Brain pericyte (primary cell): ENCODE measurements around the gene GRAMD4.

Experiments
- DNase-seq: peaks from one replicate; pipeline ENCODE4 v3.0.0-alpha.2; 2012; ENCODE audit warnings: low read depth, low spot score

The GRAMD4 gene

DNA sequence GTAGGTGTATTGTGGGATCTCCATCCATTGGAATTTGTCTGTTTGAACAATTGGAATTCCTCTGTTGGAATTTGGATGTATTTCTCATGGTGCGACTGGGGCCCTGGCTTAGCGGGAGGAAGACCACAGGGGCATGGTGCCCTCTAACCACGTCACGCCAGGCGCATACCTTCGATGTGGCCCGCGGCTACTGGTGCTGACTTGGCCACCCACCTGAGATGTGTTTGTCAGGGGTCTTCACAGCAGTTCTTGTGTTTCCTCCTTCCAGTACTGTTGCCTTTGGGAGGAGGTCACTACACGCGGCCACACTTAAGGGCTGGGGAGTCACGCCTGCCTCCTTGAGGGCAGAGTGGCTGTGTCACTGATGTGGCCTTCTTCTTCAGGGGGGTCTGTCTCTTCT lies 36.6 kb upstream of the GRAMD4 start:
- DNase-seq, result no peak

DNA sequence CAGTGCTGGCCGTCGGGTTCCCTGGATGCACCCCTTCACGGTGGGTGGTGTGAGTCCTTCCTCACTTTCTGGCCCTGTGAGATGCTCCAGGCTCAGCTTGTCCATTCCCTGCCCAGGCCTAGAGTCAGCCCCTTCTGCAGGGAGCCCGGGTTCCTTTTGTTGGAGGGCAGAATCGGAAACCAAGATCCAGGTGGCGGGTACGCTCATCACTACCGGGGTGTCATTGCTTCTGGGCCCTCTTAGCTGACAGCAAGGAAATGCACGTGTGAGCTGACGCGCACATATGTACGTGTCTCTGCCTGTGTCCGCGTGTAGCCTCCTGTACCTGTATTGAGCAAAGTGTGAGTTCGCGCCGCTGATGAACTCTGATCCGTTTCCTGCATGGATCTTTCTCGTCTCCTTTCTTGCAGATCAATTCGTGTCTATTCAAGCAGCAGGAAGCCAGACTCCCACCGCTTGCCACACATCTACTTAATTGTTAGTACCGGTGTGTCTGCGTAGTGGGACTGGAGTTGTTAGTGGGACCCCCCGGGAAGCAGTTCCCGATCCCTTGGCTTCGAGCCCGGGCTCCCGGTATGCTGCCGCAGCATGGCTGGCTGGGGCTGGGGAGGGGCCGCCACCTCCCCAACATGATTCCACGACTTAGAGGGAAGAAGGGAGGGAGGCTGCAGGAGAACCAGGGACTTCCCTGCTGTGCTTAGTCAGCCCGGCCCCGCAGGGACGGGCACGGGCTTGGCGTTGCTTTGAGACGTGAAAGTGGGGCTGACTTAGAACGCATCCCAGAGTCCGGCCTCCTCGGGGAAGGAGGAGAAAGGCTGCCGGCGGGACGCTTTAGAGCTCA lies 35.9 kb upstream of the GRAMD4 start:
- DNase-seq, result peak; percentile 17

DNA sequence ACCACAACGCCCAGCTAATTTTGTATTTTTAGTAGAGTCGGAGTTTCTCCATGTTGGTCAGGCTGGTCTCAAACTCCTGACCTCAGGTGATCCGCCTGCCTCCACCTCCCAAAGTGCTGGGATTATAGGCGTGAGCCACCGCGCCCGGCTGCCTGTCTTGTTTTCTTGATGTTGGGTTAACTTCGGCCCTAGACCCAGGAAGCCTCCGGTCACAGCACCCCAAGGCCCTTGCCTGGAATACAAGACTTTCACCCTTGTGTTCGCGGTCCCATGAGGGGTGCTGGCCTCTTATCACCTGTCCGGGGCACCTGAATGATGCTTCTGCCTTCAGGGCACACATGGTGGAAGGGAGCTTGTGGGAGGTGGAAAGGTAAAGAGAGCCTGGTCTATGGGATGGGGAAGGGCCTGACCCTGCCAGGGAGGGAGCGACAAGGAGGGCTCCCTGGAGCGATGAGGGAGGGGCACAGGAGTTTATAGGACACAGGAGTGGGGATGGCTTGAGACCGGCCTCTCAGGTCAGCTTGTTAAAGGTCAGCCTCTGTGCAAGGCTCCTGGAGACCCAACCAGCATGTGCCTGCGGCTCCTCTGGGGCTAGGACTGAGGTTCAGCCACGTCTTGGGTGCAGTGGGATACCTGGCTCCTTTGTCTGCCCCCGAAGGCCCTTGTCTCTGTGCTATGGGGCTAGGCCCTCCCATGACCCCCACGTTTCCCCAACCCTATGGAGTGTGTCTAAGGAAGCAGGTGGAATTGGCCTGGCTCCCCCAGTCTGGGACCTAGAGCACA lies 34.7 kb upstream of the GRAMD4 start:
- no peak for DNase-seq

DNA sequence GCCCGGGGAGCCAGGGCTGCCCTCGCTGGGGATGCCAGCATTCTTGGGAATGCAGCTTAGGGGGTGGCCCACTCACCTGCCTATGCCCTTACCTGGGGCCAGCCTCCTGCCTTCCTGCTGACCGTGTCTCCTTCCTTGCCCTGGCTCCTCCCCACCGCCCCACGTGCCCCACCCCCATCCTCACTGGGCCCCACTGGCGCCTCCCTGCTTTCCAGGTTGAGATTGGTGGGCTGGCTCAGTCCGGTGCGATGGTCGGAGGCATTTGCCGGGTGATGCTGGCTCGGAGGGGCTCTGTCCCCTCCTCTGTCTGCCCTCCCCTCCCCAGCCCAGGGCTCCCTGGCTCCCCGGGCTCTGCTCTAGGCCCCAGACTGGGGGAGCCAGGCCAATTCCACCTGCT lies 34.1 kb upstream of the GRAMD4 start:
- DNase-seq, result no peak

DNA sequence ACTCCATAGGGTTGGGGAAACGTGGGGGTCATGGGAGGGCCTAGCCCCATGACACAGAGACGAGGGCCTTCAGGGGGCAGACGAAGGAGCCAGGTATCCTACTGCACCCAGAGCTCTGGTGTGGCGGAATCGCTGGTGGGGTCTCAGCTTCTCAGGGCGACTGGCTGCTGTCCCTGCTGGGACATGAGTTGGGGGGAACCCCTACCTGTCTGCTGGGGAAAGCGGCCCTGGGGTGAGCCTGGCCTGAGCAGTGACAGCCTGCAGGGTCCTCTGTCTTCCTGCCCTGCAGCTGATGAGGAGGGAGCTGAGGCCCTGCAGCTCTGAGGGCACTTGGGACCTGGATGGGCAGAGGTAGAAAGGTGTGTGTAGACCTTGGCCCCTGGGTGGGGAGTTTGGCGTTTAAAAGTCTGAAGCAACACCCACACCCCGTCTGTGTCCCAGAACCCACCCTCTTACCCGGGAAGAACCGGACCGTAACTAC lies 33.6 kb upstream of the GRAMD4 start:
- no peak for DNase-seq

DNA sequence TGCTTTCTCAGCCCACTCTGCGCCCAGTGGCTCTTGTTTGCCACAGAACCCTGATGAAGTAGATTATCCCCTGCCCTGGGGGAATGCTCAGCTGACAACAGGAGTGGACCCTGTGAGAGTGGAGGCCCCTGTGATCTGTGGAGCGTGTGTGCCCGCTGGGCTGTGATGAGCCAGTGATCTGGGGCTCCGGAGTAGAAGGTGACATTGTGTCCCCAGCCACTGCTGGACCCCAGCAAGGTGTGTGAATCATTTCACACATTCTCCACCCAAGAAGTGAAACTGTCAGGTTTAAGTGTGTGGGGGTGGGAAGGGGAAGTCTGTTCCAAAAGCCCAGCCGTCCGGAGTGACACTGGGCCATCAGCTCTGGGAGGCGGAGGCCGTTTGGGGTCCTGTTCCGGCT lies 33.1 kb upstream of the GRAMD4 start:
- DNase-seq, result no peak

DNA sequence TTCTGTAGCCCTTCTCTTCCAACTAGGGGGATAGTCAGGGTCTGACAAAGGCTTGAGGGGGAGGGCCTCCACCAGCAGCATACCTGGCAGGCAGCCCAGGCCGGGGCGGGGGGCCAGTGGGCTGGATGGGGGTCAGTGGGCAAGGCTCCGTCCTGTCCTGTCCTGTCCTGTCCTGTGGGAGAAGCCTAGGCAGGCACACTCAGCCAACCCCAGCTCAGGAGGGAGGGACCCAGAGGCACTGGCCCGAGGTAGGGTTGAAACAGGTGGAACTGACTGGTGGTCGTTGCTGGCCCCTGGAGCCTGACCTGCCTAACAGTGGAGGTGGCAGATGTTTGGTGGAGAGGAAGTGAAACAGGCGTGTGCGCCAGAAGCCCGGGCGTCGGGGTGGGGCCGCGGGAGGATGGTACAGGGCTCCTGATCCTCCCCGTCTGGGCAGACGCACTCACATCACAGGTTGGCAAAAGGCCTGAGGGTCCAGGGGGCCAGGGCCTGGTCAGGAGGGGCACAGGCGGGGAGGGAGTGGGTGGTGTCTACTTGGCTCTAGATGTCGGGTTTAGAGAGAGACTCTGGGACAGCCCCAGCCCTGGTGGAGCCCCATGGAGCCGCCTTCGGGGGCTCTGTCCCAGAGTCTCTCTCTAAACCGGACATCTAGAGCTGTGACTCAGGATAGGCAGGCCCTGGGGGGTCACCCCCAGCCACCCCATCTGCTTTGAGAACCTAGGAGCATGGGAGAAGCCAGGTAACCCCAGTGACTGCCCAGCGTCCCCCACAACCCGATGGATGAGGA lies 32.5 kb upstream of the GRAMD4 start:
- no peak for DNase-seq

DNA sequence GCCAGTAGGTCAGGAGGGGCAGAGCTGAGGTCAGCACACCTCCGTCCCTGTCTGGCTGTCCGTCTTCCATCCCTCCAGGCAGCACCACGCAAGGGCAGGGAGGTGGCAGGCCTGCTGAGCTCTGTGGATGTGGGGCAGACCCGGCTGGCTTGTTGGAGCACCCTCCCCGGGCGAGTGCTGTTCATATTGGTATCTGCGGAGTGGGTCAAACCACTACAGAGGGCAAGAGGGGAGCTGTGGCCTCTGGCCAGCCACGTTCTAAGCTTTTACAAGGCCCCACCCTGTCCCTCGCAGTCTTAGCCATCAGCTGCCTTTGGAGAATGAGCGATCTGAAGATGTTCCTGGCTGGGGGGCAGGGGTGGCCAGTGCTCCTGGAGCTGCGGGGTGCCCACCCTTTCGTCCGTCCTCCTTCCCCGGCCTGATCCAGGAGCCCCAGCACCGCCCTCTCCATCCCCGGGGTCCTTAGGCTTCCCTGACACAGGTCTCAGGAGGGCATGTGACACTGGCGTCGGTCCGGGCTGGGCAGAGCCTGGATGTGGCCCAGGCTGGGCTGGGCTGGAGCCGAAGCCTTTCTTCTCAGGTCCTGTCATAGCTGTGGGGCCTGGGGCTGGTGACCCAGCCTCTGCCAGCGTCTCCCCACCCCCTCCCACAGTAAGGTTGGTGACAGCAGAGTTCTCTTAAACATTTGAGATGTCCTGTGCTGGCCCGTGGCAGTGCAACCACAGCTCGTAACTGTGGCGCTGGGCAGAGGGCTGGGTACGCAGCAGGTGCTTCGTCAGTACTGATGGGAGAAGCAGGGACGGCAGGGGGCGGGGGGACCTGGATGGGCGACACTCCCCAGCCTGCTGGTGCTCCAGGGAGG lies 31.7 kb upstream of the GRAMD4 start:
- no peak for DNase-seq

DNA sequence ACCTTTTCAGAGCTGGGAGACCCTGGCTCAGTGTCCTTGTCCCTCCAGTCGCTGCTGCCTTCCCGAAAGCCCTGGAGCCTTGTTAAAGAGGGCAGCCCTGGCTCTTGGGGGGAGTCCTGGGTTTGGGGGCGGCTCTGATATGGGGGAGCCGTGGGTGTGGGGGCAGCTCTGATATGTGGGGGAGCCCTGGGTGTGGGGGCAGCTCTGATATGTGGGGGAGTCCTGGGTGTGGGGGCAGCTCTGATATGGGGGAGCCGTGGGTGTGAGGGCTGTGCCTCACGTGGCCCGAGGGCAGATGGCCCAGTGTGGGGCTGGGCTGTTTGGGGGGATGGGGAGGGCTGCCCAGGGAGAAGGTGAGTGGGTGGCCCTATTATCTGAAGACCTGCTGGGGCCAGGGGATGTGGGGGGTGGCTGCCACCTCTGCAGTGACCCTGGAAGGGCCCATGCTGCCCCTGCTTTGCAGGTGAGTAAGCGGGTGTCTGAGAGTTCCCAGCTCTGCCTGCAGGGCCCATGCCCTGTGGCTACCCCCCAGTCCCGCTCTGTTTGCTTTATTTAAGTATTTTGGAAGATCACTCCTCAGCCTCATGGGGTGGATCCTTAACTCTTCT lies 30.9 kb upstream of the GRAMD4 start:
- no peak for DNase-seq

DNA sequence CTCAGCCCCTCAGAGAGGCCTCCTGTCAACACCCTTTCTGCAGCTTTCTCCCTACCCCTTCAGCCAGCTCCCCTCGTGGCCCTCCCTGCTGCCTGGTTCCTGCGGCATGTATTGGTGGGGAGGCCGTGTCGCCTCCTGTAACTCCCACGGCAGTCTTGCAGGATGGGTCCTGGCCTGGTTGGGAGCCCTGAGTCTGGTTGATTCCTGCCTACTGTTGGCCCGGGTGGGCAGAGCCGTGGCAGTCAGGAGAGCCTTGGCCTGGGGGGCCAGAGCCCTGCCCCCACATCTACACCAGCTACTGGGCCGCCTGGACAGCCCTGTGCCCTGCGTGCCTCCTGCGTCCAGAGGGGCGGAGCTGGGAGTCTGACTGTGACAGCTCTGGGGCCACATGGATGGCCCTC lies 30.3 kb upstream of the GRAMD4 start:
- no peak for DNase-seq

DNA sequence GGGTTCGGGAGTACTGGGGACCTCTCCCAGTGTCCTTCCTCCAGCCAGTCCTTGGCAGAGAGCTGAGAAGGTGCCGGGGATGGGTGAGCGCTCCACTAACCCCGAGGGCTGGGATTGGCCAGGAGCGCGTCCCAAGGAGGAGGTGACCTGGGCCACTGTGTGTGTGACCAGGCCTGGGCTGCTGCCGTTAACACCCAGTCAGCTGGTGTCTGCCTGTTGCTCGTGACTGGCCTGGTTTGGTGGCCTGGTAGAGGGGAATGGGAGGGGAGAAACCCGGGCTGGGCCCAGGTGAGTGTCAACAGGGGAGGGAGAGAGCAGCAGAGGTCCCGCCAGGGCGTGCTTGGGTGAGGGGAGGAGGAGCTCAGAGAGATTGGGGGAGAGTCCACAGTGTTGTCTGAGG lies 29.9 kb upstream of the GRAMD4 start:
- DNase-seq, result no peak

DNA sequence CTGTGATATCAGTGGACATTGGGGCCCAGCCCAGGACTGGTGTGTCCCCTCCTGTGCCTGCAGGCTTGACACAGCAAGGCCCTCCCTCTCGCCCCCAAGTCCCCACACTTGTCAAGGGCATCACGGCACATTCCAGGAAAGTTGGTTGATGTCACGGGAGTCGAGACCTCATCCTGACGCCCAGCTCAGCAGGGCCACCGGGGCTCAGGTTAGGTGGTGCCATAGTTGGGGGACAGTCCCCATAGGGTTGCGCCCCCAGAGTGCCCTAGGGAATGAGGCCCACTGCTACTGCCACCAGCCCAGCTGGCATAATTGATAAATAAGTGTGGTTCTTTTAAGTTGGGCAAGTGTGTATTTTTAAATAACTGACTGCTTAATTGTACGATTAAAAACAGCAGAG lies 28.3 kb upstream of the GRAMD4 start:
- no peak for DNase-seq

DNA sequence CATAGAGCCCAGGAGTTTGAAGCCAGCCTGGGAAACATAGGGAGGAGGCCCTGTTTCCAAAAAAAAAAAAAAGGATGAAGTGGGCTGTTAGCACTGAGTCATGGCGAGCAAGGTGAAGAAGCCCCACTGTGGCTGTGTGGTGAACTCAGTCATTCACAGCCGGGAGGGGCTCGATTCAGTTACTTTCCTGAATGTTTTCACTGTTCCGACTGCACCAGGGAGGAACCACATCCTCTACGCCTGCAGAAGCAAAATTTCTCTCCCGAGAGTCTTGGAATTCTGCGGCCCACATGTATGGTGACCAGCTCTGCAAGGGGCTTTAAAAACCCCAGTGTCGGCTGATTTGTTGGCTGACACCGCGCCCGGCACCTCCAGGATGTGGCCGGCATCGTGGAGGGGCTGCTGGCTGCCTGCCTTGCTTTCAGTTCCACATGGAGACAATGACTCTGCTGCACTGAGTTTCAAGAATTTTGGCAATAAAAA lies 27.8 kb upstream of the GRAMD4 start:
- DNase-seq, result peak; percentile 46

DNA sequence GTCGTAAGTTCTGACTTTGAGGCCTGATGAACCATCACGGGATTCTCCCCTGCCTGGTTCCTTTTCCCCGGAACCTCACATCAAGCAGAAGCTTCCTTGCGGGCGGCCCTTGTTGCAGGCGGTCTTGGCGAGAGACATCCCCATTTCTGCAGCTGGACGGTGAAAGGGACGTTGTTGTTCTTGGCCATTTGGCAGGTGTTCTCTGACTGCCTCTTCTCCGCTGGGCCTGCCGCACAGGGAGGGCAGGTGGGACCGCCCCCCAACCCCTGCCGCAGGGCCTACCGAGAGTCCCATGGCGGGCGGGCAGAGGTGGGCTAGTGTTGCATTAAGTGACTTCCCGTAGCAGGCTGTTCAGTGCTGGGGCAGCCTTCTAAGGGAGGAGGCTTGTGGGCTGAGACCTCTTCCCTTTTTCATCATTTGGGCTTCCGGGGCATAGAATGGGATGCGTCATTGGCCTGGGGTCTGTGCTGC lies 26.9 kb upstream of the GRAMD4 start:
- DNase-seq, result no peak

DNA sequence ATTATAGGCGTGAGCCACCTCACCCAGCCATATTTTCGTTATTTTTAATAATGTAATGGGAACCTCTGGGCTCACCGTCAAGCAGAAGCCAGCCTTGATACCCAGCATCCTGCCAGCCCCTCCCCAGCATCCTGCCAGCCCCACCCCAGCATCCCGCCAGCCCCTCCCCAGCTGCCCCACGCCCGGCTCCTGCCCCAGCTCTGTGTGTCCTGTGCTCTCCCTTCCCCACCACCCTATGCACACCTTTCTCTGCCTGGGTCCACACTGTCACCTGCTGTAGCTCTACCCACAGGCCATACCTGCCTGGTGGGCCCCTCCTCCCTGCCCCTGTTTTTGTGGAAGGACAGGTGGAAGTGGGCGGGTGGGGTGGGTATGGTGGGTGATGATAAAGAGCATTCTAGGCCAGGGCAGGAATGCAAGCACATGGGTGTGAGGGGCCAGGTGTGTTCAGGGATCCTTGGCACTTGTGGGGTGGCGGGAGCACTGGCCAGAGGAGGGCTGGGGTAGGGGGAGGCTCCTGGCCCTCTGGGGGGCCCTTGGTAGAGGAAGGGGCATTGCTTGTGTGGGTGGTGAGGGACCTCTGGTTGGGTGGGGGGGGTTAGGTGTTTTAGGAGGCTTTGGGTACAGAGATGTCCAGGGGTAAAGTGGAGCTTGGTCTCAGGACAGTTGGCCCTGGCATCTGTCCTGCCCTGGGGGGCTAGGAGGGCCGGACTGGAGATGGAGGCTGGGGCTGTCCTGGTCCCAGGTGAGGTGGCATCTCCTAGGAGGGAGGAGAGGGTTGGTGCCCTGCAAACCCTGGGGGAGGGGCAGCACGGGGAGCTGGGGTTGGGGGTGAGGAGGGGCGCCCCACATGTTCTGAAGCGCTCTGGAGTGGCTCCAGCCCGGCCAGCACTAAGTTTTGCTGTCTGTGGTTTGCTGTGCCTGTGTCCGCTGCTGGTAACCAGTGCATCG lies 25.9 kb upstream of the GRAMD4 start:
- no peak for DNase-seq

DNA sequence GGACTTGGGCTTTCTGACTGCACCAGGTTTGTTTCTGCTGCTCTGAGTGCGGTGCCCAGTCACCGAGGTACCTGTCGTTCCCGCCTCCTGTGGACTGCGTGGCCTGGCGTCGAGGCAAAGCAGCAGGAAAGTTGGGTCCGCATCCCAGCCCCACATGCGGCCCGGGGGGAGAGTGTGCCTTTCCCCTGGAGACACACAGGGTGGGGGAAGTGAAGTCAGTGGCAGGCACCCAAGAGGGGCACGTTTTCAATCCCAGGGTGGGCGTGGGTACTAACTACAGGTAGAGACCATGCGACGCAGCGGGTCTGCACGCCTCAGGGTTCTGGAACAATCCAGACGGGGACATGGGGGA lies 25.3 kb upstream of the GRAMD4 start:
- no peak for DNase-seq

DNA sequence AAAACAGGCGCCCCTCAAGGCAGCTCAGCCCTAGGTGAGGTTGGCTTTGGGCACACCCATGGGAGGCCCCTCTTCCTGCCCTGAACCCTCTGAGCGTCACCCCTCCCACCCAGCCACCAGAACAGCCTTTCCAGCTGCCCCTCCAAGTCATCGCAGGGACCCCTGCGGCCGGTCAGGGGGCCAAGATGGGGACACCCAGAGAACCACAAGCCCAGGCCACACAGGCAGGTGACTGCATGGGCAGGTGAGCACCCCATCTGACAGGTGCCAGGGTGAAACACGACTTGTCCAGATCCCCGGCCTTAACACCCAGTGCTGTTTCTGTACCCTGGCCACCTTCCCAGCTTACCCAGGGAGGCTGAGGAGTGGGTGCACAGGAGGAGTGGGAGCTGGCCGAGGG lies 24.6 kb upstream of the GRAMD4 start:
- no peak for DNase-seq

DNA sequence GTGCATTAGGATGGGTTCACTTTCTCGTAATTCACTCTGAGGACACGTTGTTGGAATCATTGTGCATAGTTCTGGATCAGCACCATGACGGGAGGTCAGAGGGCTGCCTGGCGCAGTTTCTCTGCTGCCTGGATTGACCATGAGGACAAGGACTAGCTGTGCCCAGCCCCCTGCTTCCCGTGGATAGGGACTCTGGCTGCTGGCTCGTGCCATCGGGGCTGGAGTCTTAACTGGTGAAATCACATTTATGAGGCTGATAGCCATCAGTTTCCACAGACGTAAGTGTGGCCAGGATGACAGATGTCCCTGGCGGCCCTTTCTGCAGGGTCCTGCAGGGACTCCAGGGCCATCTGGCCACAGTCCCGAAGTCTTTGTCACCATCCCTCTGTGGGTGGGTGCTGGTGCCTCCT lies 24.1 kb upstream of the GRAMD4 start:
- no peak for DNase-seq

DNA sequence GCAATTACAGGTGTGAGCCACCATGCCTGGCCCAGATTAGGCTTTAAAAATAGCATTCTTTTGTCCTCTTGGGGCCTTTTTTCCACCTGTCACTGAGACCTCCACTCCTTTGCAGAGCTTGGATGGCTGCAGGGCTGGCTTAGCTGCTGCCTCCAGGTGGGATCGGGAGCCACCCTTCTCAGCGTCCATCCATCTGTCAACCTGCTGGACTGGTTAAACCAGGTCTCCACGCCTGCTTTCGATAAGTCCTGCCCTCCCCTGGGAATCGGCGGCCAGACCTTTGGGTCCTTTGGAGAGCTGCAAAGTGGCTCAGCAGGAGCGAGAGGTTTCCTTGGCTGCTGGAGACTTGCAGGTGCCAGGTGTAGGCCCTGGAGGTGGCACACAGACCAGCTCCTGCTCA lies 23.4 kb upstream of the GRAMD4 start:
- no peak for DNase-seq
